ENCODE data around the gene STUM.

GRCh38 chr1:226625832-226626576 is 77.4 kb downstream of the STUM start:
- TF ChIP-seq, protein P1, sequence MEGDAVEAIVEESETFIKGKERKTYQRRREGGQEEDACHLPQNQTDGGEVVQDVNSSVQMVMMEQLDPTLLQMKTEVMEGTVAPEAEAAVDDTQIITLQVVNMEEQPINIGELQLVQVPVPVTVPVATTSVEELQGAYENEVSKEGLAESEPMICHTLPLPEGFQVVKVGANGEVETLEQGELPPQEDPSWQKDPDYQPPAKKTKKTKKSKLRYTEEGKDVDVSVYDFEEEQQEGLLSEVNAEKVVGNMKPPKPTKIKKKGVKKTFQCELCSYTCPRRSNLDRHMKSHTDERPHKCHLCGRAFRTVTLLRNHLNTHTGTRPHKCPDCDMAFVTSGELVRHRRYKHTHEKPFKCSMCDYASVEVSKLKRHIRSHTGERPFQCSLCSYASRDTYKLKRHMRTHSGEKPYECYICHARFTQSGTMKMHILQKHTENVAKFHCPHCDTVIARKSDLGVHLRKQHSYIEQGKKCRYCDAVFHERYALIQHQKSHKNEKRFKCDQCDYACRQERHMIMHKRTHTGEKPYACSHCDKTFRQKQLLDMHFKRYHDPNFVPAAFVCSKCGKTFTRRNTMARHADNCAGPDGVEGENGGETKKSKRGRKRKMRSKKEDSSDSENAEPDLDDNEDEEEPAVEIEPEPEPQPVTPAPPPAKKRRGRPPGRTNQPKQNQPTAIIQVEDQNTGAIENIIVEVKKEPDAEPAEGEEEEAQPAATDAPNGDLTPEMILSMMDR (IDR thresholded peaks at IDR 0.05; ENCODE audit: insufficient read depth, low read length, poor library complexity, severe bottlenecking), result no peak
- no peak for TF ChIP-seq EZH2phosphoT487 (conservative IDR thresholded peaks at IDR 0.05; ENCODE audit: low read length)

Measured in SU-DHL-6 (cell line).